Putamen (tissue), 1 donor: ENCODE results near the gene TBX6.

ENCODE experiments used
- DNase-seq: peaks from one replicate; pipeline ENCODE4 v3.0.0-alpha.2; 2016; ENCODE audit warnings: low spot score

The TBX6 gene

DNA sequence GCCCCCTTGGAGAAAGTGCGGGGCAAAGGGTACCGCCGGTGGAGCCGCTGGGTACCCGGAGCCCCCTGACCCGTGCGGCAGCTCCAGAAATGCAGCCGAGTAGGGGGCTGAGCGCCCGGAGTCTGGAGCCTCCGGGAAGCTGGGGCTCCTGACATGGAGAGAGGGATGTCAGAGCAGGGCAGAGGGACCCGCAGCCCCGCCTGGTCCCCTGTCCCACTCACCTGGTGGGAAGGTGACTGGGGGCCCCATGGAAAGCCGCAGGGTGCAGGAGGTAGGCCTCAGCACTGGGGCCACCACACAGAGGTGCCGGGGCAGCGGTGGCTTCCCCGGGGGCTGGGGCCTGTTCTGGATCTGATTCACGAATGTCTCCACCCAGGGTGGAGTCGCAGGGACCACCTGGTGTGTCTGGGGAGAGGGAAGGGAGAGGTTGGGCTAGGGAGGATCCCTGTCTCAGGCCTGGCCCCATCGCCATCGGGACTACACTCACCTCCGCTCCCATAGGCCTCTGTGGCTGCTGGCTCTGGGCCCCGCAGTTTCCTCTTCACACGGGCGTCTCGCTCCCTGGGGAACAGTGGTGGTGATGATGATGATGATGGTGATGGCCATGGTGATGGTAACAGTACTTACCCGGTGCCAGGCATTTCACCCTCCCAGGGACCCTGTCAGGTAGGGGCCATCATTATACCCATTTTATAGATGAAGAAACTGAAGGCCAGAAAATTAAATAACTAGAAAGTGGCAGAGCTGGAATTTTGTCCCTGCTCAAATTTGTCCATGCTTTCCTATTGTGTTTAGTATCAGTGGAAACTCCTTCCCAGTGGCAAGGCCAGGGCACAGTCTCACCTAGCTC, 5.2 kb downstream of the TBX6 start:
- no peak for DNase-seq

GRCh38 chr16:30085820-30086219, 5.9 kb downstream of the TBX6 start:
- no peak for DNase-seq

DNA sequence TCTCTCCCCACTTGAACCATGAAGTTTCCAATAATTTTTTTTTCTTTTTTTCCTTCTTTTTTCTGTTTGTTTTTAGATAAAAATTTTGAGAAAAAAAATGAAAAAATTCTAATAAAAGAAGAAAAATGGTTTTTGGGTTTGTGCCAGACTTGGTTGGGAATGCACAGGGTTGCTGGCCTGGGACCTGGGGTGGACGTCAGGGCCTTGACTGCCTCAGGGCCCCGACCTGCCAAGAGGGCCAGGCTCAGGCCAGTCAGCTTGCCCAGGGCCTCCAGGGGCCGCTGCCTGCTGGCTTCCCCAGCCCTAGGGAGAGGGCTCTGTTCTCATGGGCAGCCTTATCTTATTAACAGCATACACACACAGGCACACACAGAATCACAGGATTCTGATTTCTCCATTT, 6.5 kb downstream of the TBX6 start:
- DNase-seq: no peak

DNA sequence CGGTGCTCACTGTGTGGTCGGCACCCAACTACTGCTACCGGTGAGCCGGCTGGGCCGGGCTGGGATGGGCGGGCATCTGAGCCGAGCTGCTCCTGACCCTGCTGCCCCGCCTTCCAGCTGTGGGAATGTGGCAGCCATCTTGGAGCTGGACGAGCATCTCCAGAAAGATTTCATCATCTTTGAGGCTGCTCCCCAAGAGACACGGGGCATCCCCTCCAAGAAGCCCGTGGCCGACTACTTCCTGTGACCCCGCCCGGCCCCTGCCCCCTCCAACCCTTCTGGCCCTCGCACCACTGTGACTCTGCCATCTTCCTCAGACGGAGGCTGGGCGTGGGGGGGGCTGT, 6.9 kb downstream of the TBX6 start:
- DNase-seq: no peak

DNA sequence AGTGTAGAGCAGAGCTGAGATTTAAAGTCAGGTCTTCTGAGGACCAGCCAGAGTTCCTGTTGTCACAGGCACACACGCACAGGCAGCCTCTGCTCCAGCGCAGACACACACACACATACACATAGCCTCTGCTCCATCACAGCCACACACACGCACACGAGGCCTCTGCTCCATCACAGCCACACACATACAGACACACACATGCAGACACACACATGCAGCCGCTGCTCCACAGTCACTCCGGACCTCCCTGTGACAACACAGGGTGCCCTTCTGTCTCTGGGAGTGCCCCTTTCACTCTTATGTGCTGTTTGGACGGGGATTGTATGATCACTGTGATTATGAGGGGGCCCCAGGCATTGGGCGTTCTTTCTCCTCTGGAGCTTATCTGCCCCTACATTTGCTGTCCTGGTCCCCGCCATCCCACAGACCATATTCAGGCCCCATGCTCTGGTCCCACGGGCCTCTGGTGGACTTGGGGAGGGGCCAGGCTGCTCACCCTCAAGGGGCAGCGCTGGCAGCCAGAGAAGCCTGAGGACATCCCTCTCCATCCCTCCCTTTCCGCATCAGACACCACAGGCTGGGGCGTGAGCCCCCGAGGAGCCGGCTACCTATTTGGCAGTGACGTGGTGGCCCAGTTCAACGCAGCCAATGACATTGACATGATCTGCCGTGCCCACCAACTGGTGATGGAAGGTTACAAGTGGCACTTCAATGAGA, 7.5 kb downstream of the TBX6 start:
- DNase-seq: no peak

GRCh38 chr16:30083216-30084055, 8.3 kb downstream of the TBX6 start:
- no peak for DNase-seq

GRCh38 chr16:30082545-30083090, 9.1 kb downstream of the TBX6 start:
- DNase-seq: no peak

GRCh38 chr16:30079480-30079879, 12.2 kb downstream of the TBX6 start:
- no peak for DNase-seq

- no peak for DNase-seq
Observed at GRCh38 chr16:30078744-30079143, 13.0 kb downstream of the TBX6 start.

DNA sequence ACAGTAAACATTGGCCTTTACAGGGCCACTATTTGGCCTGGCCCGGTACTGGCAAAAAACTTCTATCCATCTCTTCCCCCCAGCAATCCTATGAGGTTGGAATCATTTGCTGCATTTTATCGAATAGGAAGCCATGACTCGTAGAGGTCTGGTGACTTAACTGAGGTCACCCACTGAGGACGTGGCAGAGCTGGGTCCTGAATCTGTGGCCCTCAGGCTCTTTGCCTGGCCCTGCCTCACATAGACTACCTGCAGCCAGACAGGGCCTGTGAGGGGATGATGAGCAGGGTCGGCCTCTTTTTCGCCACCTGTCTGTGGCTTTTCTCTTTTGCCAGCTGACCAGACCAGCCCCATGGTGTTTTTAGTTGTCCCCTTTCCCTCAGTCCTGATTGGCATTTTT, 14.1 kb downstream of the TBX6 start:
- no peak for DNase-seq

DNA sequence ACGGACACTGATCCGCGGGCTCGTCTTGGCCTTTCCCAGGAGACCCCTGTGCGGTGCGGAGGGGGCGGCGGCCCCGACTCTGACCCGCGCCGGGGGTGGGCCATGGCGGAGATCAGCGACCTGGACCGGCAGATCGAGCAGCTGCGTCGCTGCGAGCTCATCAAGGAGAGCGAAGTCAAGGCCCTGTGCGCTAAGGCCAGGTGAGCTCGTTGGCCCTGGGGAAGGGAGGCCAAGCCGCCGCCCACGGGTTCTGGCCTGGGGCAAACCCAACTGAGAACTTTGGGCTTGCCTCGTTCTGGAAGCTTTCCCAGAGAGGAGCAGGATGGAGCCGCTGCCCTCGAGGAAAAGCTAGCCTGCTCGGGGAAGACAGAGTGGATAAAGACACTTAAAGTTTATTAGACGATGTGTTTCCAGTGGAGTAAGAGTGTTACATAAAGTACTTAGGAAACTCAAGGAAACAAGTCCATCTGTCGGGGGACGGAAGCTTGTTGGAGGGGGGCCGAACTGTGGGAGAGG, 15.4 kb downstream of the TBX6 start:
- DNase-seq: no peak

- peak; percentile 89 for DNase-seq
Observed at GRCh38 chr16:30075503-30076275, 16.0 kb downstream of the TBX6 start, which contains the start of gene PPP4C. Gene PPP4C (plus strand): TSS chr16:30075994. CDS start chr16:30076378, 384 bp downstream.

DNA sequence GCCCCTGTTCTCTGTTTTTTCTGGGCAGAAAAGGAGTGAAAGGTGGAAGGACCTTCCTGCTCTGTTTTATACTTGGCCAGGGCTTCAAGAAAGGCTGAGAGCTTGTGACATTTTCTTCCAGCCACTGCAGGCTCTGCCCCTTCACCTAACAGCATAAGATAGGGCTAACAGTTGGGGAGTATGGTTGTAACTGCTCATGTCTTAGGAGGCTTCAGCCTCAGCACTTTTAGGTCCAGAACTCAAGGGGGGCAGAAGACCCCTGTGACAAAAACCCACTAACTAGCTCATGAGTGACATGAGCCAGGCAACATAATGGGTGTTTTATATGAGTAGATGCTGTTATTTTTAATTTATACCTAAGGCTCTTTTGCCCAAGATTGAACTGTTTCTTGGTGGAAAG, 21.2 kb downstream of the TBX6 start:
- DNase-seq: no peak

GRCh38 chr16:30069611-30070462, 21.9 kb downstream of the TBX6 start:
- DNase-seq: no peak

GRCh38 chr16:30068750-30069610, 22.7 kb downstream of the TBX6 start:
- DNase-seq: no peak

GRCh38 chr16:30068333-30068732, 23.4 kb downstream of the TBX6 start:
- no peak for DNase-seq

GRCh38 chr16:30067584-30067916, 24.2 kb downstream of the TBX6 start:
- no peak for DNase-seq

DNA sequence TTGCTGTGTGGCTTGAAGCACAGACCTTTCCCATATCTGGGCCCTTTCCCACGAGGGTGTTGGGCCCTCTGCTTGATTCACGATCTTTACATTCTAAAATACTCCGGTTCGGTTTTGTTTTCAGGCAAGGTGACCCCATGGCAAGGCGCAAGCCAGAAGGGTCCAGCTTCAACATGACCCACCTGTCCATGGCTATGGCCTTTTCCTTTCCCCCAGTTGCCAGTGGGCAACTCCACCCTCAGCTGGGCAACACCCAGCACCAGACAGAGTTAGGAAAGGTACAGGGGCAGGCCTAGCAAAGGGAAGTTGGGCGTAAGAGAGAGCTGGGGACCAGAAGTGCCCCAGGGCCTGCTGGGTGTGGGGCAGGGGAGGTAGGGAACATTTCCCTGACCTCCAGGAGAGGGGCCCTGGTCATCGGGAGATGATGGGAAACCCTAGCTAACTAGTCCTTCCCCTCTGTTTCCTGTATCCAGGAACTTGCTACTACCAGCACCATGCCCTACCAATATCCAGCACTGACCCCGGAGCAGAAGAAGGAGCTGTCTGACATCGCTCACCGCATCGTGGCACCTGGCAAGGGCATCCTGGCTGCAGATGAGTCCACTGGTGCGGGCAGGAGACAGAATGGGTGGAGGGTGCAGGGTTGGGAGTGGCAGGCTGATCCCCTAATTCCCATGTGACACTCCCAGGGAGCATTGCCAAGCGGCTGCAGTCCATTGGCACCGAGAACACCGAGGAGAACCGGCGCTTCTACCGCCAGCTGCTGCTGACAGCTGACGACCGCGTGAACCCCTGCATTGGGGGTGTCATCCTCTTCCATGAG, 24.8 kb downstream of the TBX6 start:
- DNase-seq: no peak
